LoVo (cell line): ENCODE data around the gene PLA2R1.
"Not testable (repeated sequence)": the region's sequence is repeated elsewhere in the genome, so short reads cannot be mapped to it uniquely, and the experiment has no call there.

ENCODE experiments used
- DNase-seq: peaks from one replicate; pipeline ENCODE4 v3.0.0-alpha.2; 2016; ENCODE audit warnings: low spot score

The PLA2R1 gene

GRCh38 chr2:160063879-160064612, 1.6 kb upstream of the PLA2R1 start:
- DNase-seq, result no peak

DNA sequence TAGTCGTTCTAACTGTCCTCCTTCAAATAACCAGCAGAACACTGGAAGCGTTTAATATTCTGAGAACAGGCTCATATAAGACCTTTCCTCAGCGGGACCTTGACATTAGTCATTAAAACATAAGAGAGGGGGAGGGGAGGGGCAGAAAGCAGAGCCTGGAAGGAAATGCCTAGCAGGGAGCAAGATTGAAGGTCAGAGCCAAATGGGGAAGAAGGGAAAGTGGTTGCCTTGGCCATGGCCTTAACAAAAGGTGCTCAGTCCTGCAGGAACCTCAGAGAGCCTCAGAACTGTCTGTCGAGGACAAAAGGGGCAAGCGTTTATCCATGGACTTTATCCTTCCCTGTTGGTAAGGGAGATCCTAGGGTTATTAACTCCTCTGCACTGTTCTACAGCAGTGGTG, 856 bp upstream of the PLA2R1 start:
- no peak for DNase-seq

- DNase-seq, result no peak
Measured at GRCh38 chr2:160061944-160062291, 497 bp downstream of the PLA2R1 start.

DNA sequence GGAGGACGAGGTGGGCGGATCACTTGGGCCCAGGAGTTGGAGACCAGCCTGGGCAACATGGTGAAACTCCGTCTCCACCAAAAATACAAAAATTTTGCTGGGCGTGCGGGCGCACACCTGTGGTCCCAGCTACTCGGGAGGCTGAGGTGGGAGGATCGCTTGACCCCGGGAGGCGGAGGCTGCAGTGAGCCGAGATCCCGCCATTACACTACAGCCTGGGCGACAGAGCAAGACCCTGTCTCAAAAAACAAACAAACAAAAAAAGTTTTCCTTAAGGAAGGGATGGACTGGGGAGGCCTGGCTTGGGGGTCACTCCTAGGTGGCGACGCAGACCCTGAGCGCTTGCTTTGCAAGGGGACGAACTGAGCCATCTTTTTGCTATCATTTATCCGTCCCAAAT, 882 bp downstream of the PLA2R1 start:
- no peak for DNase-seq

DNA sequence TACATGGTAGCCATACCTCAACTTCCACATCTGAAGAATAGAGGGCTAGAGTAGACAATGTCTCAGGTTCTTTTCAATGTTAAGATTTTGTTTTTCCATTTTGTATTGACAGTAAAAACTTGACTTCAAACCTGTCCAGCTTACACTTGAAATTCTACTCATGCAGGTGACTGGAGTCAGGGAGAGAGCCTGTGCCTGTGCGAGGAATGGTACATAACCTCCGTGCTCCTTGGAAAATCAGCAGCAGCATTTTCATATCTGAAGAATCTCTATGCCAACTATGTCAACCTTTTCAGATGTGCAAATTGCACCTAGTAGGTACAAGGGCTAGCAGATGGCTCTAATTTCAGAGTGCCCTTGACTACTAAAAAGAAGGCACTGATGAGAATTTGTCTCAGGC, 2.1 kb downstream of the PLA2R1 start:
- no peak for DNase-seq

DNA sequence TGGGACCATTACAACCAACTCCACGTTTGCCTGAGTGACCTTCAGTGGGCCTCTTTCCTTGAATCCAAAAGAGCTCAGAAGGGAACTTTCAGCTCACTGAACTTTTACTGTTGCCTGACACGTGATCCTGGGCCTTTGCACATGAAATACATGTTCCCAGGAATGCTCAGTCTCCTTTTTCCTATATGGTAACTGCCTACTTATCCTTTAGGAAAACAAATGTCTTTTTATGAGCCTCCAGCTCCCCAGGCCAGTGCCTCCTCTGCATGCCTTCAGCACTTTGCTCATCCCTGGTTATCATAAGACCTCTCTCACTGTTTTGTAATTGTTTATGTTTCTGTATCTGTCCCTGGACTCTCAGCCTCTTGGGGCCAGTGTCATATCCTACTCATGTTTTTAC, 5.1 kb downstream of the PLA2R1 start:
- DNase-seq, result no peak

DNA sequence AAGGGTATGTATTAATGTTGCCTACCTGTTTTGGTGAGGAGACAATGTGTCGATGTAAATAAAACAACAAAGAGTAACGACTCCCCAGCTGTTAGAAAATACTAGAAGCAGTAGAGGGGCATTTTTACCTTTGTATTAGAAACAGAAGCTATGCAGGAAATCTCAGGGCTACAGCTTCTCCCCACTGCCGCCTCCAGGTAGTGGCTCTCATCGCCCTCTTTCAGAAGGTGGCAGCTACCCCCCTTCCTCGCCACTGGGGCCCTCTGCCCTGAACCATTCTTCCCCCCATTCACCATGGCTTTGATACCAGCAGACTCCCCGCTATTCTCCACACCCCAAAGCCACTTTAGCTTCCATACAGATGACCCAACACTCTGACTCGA, 6.7 kb downstream of the PLA2R1 start:
- no peak for DNase-seq

DNA sequence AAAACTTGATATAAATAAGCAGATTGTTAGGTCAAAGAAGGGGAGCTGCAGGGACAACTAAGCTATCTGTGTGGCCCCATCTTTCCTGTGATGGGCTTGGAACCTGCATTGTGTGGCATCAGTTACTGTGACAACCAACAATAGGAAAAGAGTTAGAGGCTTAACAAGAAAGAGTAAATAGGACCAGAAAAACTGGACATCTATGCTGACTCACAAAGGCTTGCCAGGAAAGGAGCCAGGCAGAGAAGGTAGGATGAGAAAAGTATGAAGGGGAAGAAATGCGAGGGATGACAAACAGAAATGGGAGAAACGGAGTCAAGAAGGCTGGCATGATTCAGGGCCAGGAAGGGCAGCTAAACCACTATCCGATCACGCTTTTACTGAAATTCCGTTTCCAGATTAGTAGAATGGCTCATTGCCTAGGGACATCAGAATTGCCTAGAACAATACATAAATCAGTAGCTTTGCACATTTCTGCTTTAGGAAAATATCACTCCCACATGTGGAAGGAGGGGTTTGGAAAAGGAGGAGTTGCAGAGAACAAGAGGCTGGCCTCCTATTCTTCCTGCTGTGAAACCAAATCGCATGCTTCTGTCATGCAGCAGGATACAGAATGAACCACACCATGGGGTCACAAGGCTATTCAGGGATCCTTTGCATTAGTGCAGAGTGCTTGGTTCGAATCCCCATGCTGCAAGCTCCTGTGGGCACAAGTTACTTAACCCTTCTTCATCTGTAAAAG, 7.3 kb downstream of the PLA2R1 start:
- no peak for DNase-seq

DNA sequence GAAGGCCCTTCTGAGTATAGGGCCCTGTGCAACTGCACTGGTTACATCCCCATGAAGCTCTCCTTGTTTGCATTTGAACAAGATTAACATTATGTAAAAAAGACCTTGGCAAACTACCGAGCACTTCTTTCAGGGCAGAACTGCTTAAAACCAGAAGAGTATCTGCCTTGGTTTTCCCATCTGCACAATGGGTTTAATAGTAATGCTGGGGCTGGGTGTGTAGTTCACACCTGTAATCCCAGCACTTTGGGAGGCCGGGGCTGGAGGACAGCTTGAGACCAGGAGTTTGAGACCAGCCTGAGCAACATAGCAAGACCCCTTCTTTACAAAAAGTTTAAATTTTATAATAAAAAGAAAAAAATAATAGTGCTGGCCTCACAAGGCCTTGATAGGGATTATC, 8.5 kb downstream of the PLA2R1 start:
- no peak for DNase-seq

DNA sequence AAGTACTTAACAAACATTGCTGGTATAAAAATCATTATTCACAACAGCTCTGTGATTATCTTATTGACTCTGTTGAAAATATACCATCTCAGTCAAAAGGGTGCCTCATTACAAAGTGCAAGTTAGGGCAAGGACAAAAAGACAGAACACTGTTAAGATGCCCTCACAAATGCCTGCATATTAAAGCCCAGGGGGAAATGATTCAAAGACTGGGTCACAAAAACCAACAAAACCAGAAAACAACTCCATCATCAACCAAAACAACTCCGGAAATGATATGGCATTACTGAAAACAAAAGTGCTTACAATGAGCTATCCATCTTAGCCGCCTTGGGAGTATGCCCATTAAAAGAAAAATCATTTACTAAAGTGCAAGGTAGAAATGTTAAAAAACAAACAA, 9.9 kb downstream of the PLA2R1 start:
- no peak for DNase-seq

DNA sequence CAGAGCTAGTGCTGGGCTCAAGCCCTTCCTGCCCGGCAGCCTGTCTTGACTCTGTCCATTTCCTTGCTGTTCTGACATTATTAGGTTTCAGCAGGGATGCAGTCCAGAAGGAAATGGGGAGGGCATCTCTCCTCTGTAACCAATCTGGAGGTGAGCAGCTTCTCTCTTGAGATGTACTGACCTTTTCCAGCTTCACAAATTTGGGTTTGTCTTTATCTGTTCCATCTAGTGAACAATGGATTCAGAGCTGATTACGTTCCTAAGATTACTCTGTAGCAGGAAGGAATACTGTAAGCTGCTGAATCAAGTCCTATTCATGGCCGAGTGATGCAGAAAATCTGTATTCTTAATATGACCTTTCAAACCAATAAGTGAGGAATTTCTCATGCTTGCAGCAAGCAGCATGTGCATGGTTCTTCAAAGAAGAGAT, 11.0 kb downstream of the PLA2R1 start:
- no peak for DNase-seq

GRCh38 chr2:160050147-160050546, 12.3 kb downstream of the PLA2R1 start:
- no peak for DNase-seq

DNA sequence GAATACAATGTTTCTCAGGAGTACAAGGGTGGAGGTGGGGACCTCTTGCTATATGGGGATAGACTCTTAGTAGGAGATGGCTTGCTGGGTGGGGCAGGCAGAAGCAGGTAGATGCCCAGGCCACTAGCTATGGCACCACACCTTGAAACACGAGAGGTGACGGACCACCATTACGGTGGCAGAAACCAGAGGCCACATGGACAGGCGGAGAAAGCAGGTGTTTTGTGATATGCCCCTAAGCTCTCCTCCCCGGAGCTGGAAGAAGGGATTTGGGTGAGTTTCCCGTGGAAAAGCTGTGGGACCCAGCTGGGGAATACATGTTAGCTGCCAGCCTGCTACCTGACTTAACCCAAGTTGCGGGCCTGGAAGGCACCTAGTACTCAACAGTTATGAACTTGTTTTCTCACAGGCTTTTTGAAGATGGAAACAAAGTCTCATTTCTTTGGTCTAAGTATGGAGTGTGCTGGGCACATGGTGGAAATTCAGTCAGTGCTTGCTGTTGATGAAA, 16.7 kb downstream of the PLA2R1 start:
- no peak for DNase-seq

DNA sequence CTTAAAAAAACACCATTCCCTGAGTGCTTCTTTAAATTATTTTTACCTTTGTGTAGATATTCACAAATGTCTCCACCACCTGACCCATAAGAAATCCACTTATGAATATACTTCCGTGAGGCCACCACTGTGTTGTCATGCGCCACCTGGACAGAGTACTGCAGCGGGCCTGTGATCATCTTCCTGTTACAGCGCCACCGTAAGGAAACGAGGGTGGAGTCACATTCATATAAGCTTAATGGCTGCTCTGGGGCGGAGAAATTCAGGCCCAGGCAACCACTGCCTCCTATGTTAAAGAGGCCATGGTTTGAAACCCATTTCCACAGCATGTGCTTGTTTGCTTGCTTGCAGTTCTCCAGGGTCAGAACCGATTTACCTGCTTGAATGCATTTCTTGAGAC, 17.7 kb downstream of the PLA2R1 start:
- DNase-seq, result no peak

GRCh38 chr2:160043265-160043664, 19.1 kb downstream of the PLA2R1 start:
- DNase-seq, result no peak

DNA sequence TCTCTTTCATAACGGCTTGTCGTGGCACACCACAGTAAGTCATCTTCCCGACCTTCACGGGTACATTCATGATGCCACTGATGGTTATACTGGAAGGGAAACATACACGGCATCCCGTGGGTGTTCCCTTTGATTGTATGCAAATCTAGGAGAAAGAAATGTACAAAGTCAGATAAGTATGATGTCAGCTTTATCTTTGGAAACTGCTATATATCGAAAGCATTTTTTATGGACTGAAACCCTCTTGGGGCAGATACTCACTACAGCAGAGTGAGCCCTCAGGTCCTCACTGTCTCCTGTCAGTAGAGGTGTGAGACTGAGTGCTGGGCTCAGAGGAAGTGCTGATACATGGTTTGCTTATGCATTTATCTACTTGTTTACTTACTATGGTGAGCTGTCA, 20.4 kb downstream of the PLA2R1 start:
- DNase-seq, result no peak

DNA sequence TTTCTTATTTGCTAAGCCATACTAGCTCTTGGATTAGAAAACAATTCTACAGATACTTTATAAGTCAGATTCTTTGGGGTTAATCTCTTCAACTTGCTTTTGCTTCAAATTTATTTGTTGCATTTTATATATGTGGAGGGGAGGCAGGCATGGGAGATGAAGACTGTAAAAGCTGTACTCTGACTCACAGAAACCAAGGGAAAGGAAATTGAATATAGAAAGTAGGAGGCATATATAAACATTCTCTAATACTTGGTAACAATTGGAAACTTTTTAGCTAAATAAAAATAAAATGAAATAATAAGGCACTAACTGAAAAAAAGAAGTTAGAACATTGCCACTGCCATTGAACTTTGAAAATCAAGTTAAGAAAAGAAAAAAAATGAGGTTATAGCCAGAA, 21.3 kb downstream of the PLA2R1 start:
- no peak for DNase-seq

- no peak for DNase-seq
Measured at GRCh38 chr2:160039166-160039903, 23.1 kb downstream of the PLA2R1 start.

DNA sequence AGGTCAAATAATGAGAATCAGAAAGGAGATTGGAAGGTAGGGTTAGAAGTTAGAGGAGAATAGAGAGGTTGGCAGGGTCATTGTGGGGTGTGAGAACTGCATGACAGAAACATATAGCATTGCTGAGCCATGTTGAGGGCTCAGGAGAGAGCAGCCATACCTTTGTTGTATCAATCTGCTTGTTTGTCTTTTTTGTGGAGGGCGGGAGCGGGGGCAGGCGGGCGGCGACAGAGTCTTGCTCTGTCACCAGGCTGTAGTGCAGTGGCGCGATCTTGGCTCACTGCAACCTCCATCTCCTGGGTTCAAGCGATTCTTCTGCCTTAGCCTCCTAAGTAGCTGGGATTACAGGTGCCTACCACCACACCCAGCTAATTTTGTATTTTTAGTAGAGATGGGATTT, 23.8 kb downstream of the PLA2R1 start:
- not testable (repeated sequence) for DNase-seq

DNA sequence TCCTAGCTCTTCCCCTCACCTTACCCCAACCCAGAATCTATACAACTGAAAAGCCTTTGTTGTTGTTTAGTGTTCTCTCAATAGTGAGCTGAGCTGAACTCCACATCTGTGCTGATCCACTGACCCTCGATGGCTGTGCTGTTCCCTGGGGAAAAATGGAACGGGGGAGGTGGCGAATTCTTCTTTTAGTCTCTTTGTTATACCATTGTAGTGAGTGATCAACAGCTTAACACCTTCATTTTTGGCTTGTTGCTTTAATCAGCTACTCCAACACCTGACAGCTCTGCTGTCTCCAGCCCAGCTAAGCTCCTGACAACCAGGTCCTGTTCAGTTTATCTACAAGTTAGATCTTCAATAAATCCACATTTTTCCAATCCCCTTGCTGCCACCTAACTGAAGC, 25.7 kb downstream of the PLA2R1 start:
- DNase-seq, result no peak

- DNase-seq, result no peak
Measured at GRCh38 chr2:160035125-160035524, 27.3 kb downstream of the PLA2R1 start.

GRCh38 chr2:160034396-160034795, 28.0 kb downstream of the PLA2R1 start:
- no peak for DNase-seq
